ENCODE measurements around the gene FAM222B.

Gene FAM222B

GRCh38 chr17:28714281-28714680 lies 128.3 kb downstream of the FAM222B start:
- no peak for DNase-seq (ENCODE audit: low read depth, low spot score)

GRCh38 chr17:28712705-28713415 lies 129.7 kb downstream of the FAM222B start:
- DNase-seq (ENCODE audit: low read depth, low spot score): no peak

GRCh38 chr17:28712032-28712704 lies 130.4 kb downstream of the FAM222B start:
- DNase-seq (ENCODE audit: low read depth, low spot score): peak; percentile 17

GRCh38 chr17:28711723-28712031 lies 130.9 kb downstream of the FAM222B start, which contains the start of gene PROCA1:
Gene PROCA1, minus strand, starts transcription at chr17:28711888. Its CDS starts 228 bp downstream, at chr17:28711660.
- DNase-seq (ENCODE audit: low read depth, low spot score): no peak

- DNase-seq (ENCODE audit: low read depth, low spot score): peak; percentile 97
Measured at GRCh38 chr17:28710861-28711722, 131.5 kb downstream of the FAM222B start.

- DNase-seq (ENCODE audit: low read depth, low spot score): no peak
Measured at GRCh38 chr17:28707339-28707720, 135.3 kb downstream of the FAM222B start.

GRCh38 chr17:28706471-28707338 lies 135.9 kb downstream of the FAM222B start:
- DNase-seq (ENCODE audit: low read depth, low spot score): no peak

All from astrocyte of the hippocampus (primary cell).